Peyer's patch (tissue), 4 donors: Measurements from ENCODE around the gene RNLS. TPM values are rescaled to one million over a fixed set of nuclear protein-coding genes. Genes with fewer than 3 reads are reported as not detected.
"Not testable (repeated sequence)": the region's sequence is repeated elsewhere in the genome, so short reads cannot be mapped to it uniquely, and the experiment has no call there.

Experiments
- DNase-seq, 3 donors: peaks; one replicate each; pipeline ENCODE4 v3.0.0-alpha.2; 2017 to 2019
- H3K27ac ChIP-seq, 4 donors: fragments of 200-600 bp; sonication (generic); one replicate each; pipeline ENCODE4 v1.5.1; 2016 to 2019
- H3K27me3 ChIP-seq, 2 donors: fragments of 200-600 bp; sonication (generic); one replicate each; pipeline ENCODE4 v1.5.1; 2019
- H3K36me3 ChIP-seq, 3 donors: fragments of 200-600 bp; sonication (generic); one replicate each; pipeline ENCODE4 v1.5.1; 2016 to 2019
- H3K4me1 ChIP-seq, 4 donors: fragments of 200-600 bp; sonication (generic); one replicate each; pipeline ENCODE4 v1.5.1; 2016 to 2019
- H3K4me3 ChIP-seq, 4 donors: fragments of 200-600 bp; sonication (generic); 1 replicate in 3 of 4; 2 replicates in 1 of 4; pipeline ENCODE4 v1.5.1; 2016 to 2019; ENCODE audit warnings: mild to moderate bottlenecking in 1 of 4
- H3K9me3 ChIP-seq, 4 donors: fragments of 200-600 bp; sonication (generic); one replicate each; pipeline ENCODE4 v1.5.1; 2016 to 2019; ENCODE audit warnings: mild to moderate bottlenecking in 1 of 4
- POLR2A ChIP-seq, 2 donors: fragments of 450-650 bp; IDR thresholded peaks; one replicate each; pipeline ENCODE4 v1.5.1; 2017; ENCODE audit warnings: antibody characterized with exemption in 2 of 2, mild to moderate bottlenecking in 2 of 2, moderate library complexity in 2 of 2
- total RNA-seq, 4 donors: library from RNA; depleted of rRNA; stranded (reverse); fragments of >200 nt; gene quantifications; one replicate each; pipeline ENCODE4 v1.1.0, GENCODE V29; 2016
- TF ChIP-seq, protein P1 (sequence below), 6 experiments: fragments of 450-650 bp in 4 of 6; fragments of 200-600 bp in 2 of 6; sonication (generic) in 1 of 6; IDR thresholded peaks; one replicate each; pipeline ENCODE4 v1.5.1; 2017 to 2019; ENCODE audit warnings: antibody characterized with exemption in 6 of 6, mild to moderate bottlenecking in 3 of 6, moderate library complexity in 1 of 6

RNLS gene
- total RNA-seq, 4 donors from 2014 or later: 4.1 to 29.6 (median 22.6) TPM

- Histone ChIP-seq H3K27me3 (no peaks in the 10 kb centered on the region), H3K27ac (no peak overlapping the region), H3K9me3 (no peaks in the 10 kb centered on the region), H3K4me1 (peaks cover 0 to 27% (median 0%) of the 10 kb centered on the region in 4 donors), H3K4me3 (no peak overlapping the region), H3K36me3 (no peaks in the 10 kb centered on the region)
- no peak for TF ChIP-seq POLR2A (IDR thresholded peaks at IDR 0.05)
- TF ChIP-seq, protein P1, sequence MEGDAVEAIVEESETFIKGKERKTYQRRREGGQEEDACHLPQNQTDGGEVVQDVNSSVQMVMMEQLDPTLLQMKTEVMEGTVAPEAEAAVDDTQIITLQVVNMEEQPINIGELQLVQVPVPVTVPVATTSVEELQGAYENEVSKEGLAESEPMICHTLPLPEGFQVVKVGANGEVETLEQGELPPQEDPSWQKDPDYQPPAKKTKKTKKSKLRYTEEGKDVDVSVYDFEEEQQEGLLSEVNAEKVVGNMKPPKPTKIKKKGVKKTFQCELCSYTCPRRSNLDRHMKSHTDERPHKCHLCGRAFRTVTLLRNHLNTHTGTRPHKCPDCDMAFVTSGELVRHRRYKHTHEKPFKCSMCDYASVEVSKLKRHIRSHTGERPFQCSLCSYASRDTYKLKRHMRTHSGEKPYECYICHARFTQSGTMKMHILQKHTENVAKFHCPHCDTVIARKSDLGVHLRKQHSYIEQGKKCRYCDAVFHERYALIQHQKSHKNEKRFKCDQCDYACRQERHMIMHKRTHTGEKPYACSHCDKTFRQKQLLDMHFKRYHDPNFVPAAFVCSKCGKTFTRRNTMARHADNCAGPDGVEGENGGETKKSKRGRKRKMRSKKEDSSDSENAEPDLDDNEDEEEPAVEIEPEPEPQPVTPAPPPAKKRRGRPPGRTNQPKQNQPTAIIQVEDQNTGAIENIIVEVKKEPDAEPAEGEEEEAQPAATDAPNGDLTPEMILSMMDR (IDR thresholded peaks at IDR 0.05): no peak
- DNase-seq: no peak
Observed at GRCh38 chr10:88370713-88371112, 212.4 kb downstream of the RNLS start.

GRCh38 chr10:88366772-88367171 lies 216.3 kb downstream of the RNLS start:
- Histone ChIP-seq H3K9me3 (no peaks in the 10 kb centered on the region), H3K36me3 (no peaks in the 10 kb centered on the region), H3K27me3 (no peaks in the 10 kb centered on the region), H3K27ac (no peak overlapping the region), H3K4me1 (peaks cover 0 to 2% (median 0%) of the 10 kb centered on the region in 4 donors), H3K4me3 (no peak overlapping the region)
- no peak for TF ChIP-seq POLR2A (IDR thresholded peaks at IDR 0.05)
- TF ChIP-seq, protein P1 (IDR thresholded peaks at IDR 0.05): no peak
- no peak for DNase-seq

GRCh38 chr10:88361995-88362807 lies 220.9 kb downstream of the RNLS start:
- Histone ChIP-seq H3K9me3 (no peaks in the 10 kb centered on the region), H3K4me3 (no peak overlapping the region), H3K36me3 (no peaks in the 10 kb centered on the region), H3K27ac (no peak overlapping the region), H3K27me3 (no peaks in the 10 kb centered on the region), H3K4me1 (no peaks in the 10 kb centered on the region)
- DNase-seq: no peak
- TF ChIP-seq POLR2A (IDR thresholded peaks at IDR 0.05): no peak
- TF ChIP-seq, protein P1 (IDR thresholded peaks at IDR 0.05): no peak

- no peaks in the 10 kb centered on the region for H3K36me3 ChIP-seq
- no peak for TF ChIP-seq POLR2A (IDR thresholded peaks at IDR 0.05)
- TF ChIP-seq, protein P1 (IDR thresholded peaks at IDR 0.05): no peak
- H3K27ac ChIP-seq: no peak overlapping the region
- no peak overlapping the region for H3K4me3 ChIP-seq
- no peaks in the 10 kb centered on the region for H3K27me3 ChIP-seq
- no peak for DNase-seq
- no peaks in the 10 kb centered on the region for H3K4me1 ChIP-seq
- no peaks in the 10 kb centered on the region for H3K9me3 ChIP-seq
Observed at GRCh38 chr10:88361494-88361893, 221.6 kb downstream of the RNLS start.

GRCh38 chr10:88355750-88356149 lies 227.4 kb downstream of the RNLS start:
- not testable (repeated sequence) for H3K27ac ChIP-seq, H3K36me3 ChIP-seq, H3K27me3 ChIP-seq, H3K9me3 ChIP-seq, DNase-seq, H3K4me3 ChIP-seq, H3K4me1 ChIP-seq

DNA sequence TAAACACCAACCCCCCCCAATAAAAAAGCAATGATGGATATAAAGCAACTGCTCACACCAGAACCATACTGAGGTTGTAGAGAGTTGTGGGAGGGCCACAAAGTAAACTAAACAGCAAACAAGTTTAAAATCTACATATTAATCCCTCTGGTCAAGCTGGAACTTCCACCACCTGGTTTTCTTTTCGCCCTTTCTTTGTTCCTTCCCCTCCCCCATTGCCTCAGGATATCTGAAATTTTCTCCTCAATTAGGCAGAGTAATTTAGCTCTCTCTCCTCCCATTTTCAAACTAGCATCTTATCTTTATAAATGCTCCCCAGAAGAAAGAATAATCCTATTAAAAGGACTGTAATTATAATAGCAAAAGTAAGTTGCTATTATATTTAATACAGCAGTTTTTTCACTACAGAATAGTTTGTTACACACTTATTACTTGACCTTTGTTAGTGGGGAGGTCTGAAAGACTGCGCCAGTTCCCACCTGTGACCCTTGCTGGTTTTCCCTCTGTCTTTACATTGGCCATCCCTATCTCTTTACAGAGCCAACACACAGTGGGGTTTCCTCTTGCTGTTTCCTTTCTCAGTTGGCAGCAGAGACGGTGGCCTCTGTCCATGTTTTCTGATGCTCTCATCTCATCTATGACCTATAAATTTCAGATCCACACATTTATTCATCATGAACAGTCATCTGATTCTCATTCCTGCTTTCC lies 235.4 kb downstream of the RNLS start:
- Histone ChIP-seq H3K9me3 (no peaks in the 10 kb centered on the region), H3K36me3 (no peaks in the 10 kb centered on the region), H3K4me1 (peaks cover 0 to 10% (median 0%) of the 10 kb centered on the region in 4 donors), H3K4me3 (no peak overlapping the region), H3K27ac (no peak overlapping the region), H3K27me3 (no peaks in the 10 kb centered on the region)
- DNase-seq: no peak
- TF ChIP-seq, protein P1 (IDR thresholded peaks at IDR 0.05): no peak
- TF ChIP-seq POLR2A (IDR thresholded peaks at IDR 0.05): no peak
